K562 (cell line): ENCODE results near the gene RGMA. TPM values are rescaled to one million over a fixed set of nuclear protein-coding genes. Genes with fewer than 3 reads are reported as not detected.

Experiments
- ATAC-seq: fragments of 200-7000 bp; cut with Tn5 transposase; 3 replicates; pipeline ENCODE4 v1.9.1; 2020; ENCODE audit warnings: moderate library complexity
- BruUV-seq: library from RNA; stranded (reverse); fragments of 400-500 nt; replicated peaks from 2 replicates; lab custom pipeline; 2021; lab: Mats Ljungman, UMichigan
- CTCF ChIA-PET: fragments of 300-600 bp; formaldehyde crosslinking; extraction: SDS; loops from one replicate; lab custom pipeline; 2021; ENCODE audit warnings: low intra/inter-chr PET ratio; lab: Yijun Ruan, JAX
- POLR2A ChIA-PET: fragments of 300-600, 350-650 bp; sonication (Branson Sonifier 250); formaldehyde crosslinking; extraction: SDS; loops from one replicate; lab custom pipeline; 2021; ENCODE audit warnings: antibody characterized with exemption, inconsistent platforms; lab: Yijun Ruan, JAX
- DNase-seq, 4 experiments: peaks; one replicate each; pipeline versions ENCODE4 v3.0.0 to v3.0.0-alpha.2; 2011 to 2018; ENCODE audit warnings: low spot score in 3 of 4, mixed read lengths in 3 of 4; ENCODE audit errors: extremely low read depth in 1 of 4
- FAIRE-seq: peaks from 2 replicates; lab custom pipeline; 2011; peaks lifted over from hg19 to GRCh38; lab: Jason Lieb, UNC
- H2AFZ ChIP-seq: 2 replicates; pipeline ENCODE4 v1.6.0; 2011; ENCODE audit warnings: low read depth, low read length, control low read depth, inconsistent platforms
- H3K27ac ChIP-seq: fragments of 200-600 bp; 3 replicates; pipeline ENCODE4 v1.8.0; 2011; ENCODE audit warnings: low read depth, mild to moderate bottlenecking, control low read depth, inconsistent platforms, low read length, moderate library complexity, mixed read lengths; ENCODE audit errors: extremely low read depth
- H3K27me3 ChIP-seq, 2 experiments: fragments of 300-600 bp in 1 of 2; 2 replicates in 1 of 2; 3 replicates in 1 of 2; pipeline versions ENCODE4 v1.6.0 to v1.8.0; 2011; ENCODE audit warnings: inconsistent platforms in 2 of 2, low read length in 2 of 2, mild to moderate bottlenecking in 1 of 2, mixed read lengths in 1 of 2, moderate library complexity in 1 of 2; ENCODE audit not compliant: control insufficient read depth in 2 of 2, insufficient read depth in 2 of 2
- H3K36me3 ChIP-seq: fragments of 300-600 bp; 3 replicates; pipeline ENCODE4 v1.8.0; 2011; ENCODE audit warnings: mild to moderate bottlenecking, low read length, inconsistent platforms; ENCODE audit not compliant: control insufficient read depth, insufficient read depth
- H3K4me1 ChIP-seq, 2 experiments: fragments of 200-600 bp in 1 of 2; replicated peaks in 1 of 2; 2 replicates in 1 of 2; 3 replicates in 1 of 2; pipeline versions ENCODE4 v1.5.1 to v1.8.0; 2011; ENCODE audit warnings: inconsistent platforms in 2 of 2, low read length in 2 of 2, mild to moderate bottlenecking in 1 of 2, mixed read lengths in 1 of 2, moderate library complexity in 1 of 2; ENCODE audit not compliant: control insufficient read depth in 2 of 2, insufficient read depth in 2 of 2
- H3K4me2 ChIP-seq: 2 replicates; pipeline ENCODE4 v1.6.1; 2011; ENCODE audit warnings: low read length, control low read depth, inconsistent platforms, mixed read lengths; ENCODE audit not compliant: insufficient read depth
- H3K4me3 ChIP-seq: fragments of 200-600 bp; sonication (generic), shearing (Covaris generic); 2 replicates; pipeline ENCODE4 v1.5.1; 2016; ENCODE audit warnings: control low read depth, inconsistent platforms
- H3K79me2 ChIP-seq: fragments of 200-600 bp; 3 replicates; pipeline ENCODE4 v1.8.0; 2011; ENCODE audit warnings: low read length, inconsistent platforms; ENCODE audit not compliant: control insufficient read depth, insufficient read depth
- H3K9ac ChIP-seq, 2 experiments: 2 replicates each; pipeline versions ENCODE4 v1.6.0 to v1.6.1; 2011; ENCODE audit warnings: low read depth in 2 of 2, low read length in 2 of 2, control low read depth in 1 of 2, inconsistent platforms in 1 of 2, mild to moderate bottlenecking in 1 of 2, mixed read lengths in 1 of 2; ENCODE audit not compliant: insufficient read depth in 1 of 2
- H3K9me1 ChIP-seq: one replicate; pipeline ENCODE4 v1.6.0; 2011; ENCODE audit warnings: inconsistent platforms, mild to moderate bottlenecking, low read length, moderate library complexity; ENCODE audit not compliant: control insufficient read depth, insufficient read depth
- H3K9me3 ChIP-seq: replicated peaks from 2 replicates; pipeline ENCODE4 v1.5.1; 2011; ENCODE audit warnings: low read depth, low read length, inconsistent platforms; ENCODE audit not compliant: control insufficient read depth, insufficient read depth
- H4K20me1 ChIP-seq: replicated peaks from 2 replicates; pipeline ENCODE4 v1.6.1; 2011; ENCODE audit warnings: low read length, inconsistent platforms, mixed read lengths; ENCODE audit not compliant: control insufficient read depth, insufficient read depth
- CREBBP ChIP-seq: IDR thresholded peaks from one replicate; pipeline ENCODE4 v1.6.1; 2012; ENCODE audit warnings: low read depth, mild to moderate bottlenecking, control low read depth, inconsistent platforms, low read length
- PCBP1 ChIP-seq: fragments of 200-400 bp; formaldehyde crosslinking; IDR thresholded peaks from 2 replicates; pipeline ENCODE4 v1.6.1; 2018; ENCODE audit warnings: mild to moderate bottlenecking, low read depth, low read length; ENCODE audit not compliant: poor library complexity, severe bottlenecking
- PCBP2 ChIP-seq: fragments of 200-400 bp; formaldehyde crosslinking; IDR thresholded peaks from 2 replicates; pipeline ENCODE4 v1.6.1; 2018; ENCODE audit warnings: low read length, low read depth, mild to moderate bottlenecking, moderate library complexity; ENCODE audit not compliant: poor library complexity, severe bottlenecking
- PRPF4 ChIP-seq: fragments of 200-400 bp; formaldehyde crosslinking; IDR thresholded peaks from one replicate; pipeline ENCODE4 v1.6.1; 2017; ENCODE audit warnings: low read length, low read depth, mild to moderate bottlenecking; ENCODE audit not compliant: insufficient read depth, poor library complexity, severe bottlenecking
- YBX1 ChIP-seq: fragments of 450-650 bp; IDR thresholded peaks from 2 replicates; pipeline ENCODE4 v1.7.1; 2016; ENCODE audit warnings: mild to moderate bottlenecking
- WGBS: fragments of 100-300 bp; shearing (Covaris generic); methylation state at CpG from one replicate; pipeline ENCODE4 v1.1.6; 2016; ENCODE audit warnings: low coverage, mixed read lengths; ENCODE audit not compliant: insufficient coverage; ENCODE audit errors: missing lambda C conversion rate; 5-methylcytosine and 5-hydroxymethylcytosine counted together
- in situ Hi-C: fragments of 300-500 bp; cut with MboI; formaldehyde crosslinking; loops from 4 replicates; pipeline ENCODE4 v1.15.0; 2018; ENCODE audit warnings: inconsistent platforms, mixed read lengths
- intact Hi-C: fragments of 100-400 bp; cut with micrococcal nuclease; formaldehyde crosslinking; loops from 2 replicates; pipeline ENCODE4 v1.14.2; 2022
- polyA plus RNA-seq, 8 experiments: library from polyadenylated mRNA; depleted of rRNA in 4 of 8; stranded (reverse) in 5 of 8; unstranded in 3 of 8; fragments of >200 nt; fragmentation: Nextera tagmentation in 2 of 8; fragmentation: Illumina TruSeq in 1 of 8; extraction: Ambion mirVana in 2 of 8; extraction: Trizol in 1 of 8; gene quantifications; 2 replicates each; pipeline versions ENCODE4 v1.2.1 to v1.2.3, GENCODE V29; 2011 to 2014; ENCODE audit warnings: inconsistent platforms in 1 of 8, missing spikeins in 1 of 8
- total RNA-seq, 7 experiments: library from RNA; depleted of rRNA in 6 of 7; stranded (reverse); fragments of >200 nt in 6 of 7; fragmentation: Illumina TruSeq in 2 of 7; extraction: Trizol in 2 of 7; gene quantifications; 2 replicates each; pipeline versions ENCODE4 v1.2.1 to v1.2.3, GENCODE V29; 2011 to 2021; ENCODE audit warnings: low replicate concordance in 1 of 7
- TF ChIP-seq, protein P1 (sequence below): sonication (generic); formaldehyde crosslinking; IDR thresholded peaks from 2 replicates; pipeline ENCODE4 v1.8.1; 2022; ENCODE audit warnings: missing genetic modification reagents

Gene RGMA
- total and polyA plus RNA-seq, 9 of the 15 experiments (the other 6 are each of a cell fraction or from before 2014, with no cell fraction given) = 0.03 to 0.05 (median 0.03) TPM; not detected in 6

DNA sequence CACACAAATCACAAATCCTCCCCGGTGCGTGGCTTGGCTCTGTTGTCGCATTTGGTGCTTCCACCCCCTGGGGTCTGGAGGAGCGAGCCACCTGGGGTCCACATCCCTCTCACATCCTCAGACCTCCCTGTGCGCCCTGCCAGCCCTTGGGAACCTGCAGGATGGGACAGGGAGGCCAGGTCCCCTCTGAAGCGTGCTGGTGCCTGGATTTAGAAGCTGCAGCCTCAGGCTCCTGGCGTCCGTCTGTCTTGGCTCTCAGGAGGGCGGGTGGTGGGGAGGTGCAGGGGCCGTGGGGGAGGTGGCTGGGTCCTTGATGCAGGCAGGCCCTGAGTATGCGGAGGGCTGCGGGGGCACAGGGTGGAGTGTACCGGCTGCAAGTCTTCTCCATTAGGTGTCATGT is 38.4 kb downstream of the RGMA start:
- no peak for ATAC-seq
- CTCF ChIA-PET = no interaction called here

More for the DNA sequence above, 38.4 kb downstream of the RGMA start:
- Histone ChIP-seq H3K27ac (no peak overlapping the region), H2AFZ (no peak overlapping the region), H3K4me1 (peaks cover 0 to 21% of the 10 kb centered on the region in 2 experiments; a peak in 2 of 5 replicates), H3K4me2 (no peak overlapping the region), H3K9ac (no peak overlapping the region), H3K36me3 (no peaks in the 10 kb centered on the region), H3K9me1 (no peaks in the 10 kb centered on the region), H3K9me3 (no peaks in the 10 kb centered on the region), H3K27me3 (peaks cover 46 to 91% of the 10 kb centered on the region in 2 experiments; a peak in 4 of 5 replicates), H3K79me2 (no peaks in the 10 kb centered on the region), H4K20me1 (0 out of 2 replicates have a peak, but pooled peaks cover 13% of the 10 kb centered on the region), H3K4me3 (no peak overlapping the region)
- POLR2A ChIA-PET = interaction anchor here (0.5 kb wide), 2 partner anchors 246 to 778 kb away, joined by 3 read pairs; no protein-coding TSS in a partner anchor
- 7% methylated on average over 6 of the region's 13 CpGs for WGBS
- no peak for TF ChIP-seq PCBP1
- no peak for TF ChIP-seq CREBBP
- TF ChIP-seq, protein P1, sequence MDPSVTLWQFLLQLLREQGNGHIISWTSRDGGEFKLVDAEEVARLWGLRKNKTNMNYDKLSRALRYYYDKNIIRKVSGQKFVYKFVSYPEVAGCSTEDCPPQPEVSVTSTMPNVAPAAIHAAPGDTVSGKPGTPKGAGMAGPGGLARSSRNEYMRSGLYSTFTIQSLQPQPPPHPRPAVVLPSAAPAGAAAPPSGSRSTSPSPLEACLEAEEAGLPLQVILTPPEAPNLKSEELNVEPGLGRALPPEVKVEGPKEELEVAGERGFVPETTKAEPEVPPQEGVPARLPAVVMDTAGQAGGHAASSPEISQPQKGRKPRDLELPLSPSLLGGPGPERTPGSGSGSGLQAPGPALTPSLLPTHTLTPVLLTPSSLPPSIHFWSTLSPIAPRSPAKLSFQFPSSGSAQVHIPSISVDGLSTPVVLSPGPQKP (CRISPR knock-in tag) = no peak
- no peak for TF ChIP-seq PCBP2
- TF ChIP-seq YBX1 = no peak
- no peak for TF ChIP-seq PRPF4
- DNase-seq = no peak
- FAIRE-seq = no peak
- no TSS peak for BruUV-seq
- intact Hi-C loops = loop anchor here (10.0 kb wide), 1 partner anchor 316 kb away; no protein-coding TSS in a partner anchor
- in situ Hi-C loops = no loop called here
